Stimulated activated CD4-positive, alpha-beta T cell treated with anti-CD3 and anti-CD28 coated beads, Interleukin-2, amount 100 ng/mL, for 24 hours (primary cell): ENCODE data around the gene OSR1.
"Not testable (repeated sequence)": the region's sequence is repeated elsewhere in the genome, so short reads cannot be mapped to it uniquely, and the experiment has no call there.

ENCODE experiments used
- DNase-seq, 2 donors: peaks; one replicate each; pipeline ENCODE4 v3.0.0-alpha.2; 2020

Gene OSR1

DNA sequence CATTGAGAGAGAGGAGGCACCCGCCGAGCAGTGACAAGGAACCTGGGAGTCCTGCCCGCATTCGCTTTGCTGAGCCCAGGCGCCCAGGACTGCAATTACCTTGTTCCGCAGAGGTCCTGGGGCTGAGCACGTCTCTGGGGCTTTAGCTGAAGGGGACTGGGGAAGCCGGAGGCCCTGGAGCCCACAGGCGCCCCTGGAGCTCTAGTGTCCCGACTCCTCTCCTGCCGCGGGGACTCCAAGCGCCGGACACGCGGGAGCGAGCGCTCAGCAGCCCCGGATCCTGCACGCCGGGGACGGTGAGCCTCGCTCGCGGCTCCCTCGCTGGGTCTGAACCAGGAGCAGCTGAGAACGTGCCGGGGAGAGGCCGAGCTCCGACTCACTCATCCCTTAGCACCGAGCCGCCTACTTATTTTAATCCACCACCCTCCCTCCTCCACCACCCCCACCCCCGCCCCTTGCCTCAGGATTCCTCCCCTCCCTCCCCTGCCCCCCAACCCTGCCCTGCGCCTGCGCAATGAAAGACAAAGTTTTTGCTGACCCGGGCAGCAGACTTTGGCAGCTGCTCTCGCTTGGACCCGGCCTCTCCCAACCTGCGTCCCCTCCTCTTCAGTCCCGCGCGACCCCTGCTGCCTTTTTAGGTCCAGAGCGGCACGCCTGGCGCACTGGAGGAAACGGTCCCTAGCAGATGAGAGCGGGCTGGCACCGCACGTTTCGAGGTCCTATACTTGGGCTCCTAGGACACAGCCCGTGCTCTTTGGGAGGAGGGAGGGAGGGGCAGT is at the start of gene OSR1:
Gene OSR1 (minus strand): TSS at position 382 of the 779 bp plus-strand sequence. CDS start 4,818 bp downstream, outside the sequence.
- DNase-seq, result peak in 1 of 2 donors; percentile 26

DNA sequence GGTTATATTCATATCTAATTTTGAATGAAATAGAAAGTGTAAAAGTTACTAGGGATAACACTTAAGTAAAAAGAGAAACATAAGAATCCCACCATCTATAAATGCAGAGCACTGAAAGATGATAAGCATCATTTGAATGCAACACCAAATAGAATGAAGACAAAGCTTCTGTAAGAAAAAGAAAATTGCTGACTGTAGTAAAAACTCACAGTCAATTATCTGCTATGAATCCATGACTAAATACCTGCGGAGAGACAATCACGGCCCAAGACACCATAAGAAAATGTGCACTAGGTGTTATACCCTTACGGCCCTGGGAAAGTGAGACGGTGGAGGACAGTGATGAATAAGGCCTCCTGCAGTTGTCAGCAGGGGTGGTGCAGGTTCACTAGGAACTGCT is 45.4 kb upstream of the OSR1 start:
- DNase-seq, result no peak

DNA sequence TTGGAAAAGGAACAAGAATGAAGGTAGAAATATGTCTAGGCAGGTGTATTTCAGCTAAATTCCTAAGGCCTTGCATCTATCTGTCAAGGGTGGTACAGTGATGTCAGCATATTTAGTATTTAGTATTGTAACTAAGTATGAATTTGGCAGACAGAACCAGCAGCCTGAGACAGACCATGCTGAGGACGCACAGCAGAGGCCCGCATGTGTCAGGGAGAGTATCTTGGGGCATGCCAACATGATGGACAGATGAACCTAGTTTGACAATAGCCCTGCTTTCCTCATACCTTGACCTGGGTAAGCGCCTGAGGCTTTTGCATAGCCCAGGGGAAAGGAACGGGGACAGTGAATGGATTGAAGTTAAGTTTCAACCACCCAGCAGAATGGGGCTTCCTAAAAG is 33.8 kb upstream of the OSR1 start:
- DNase-seq, result no peak

DNA sequence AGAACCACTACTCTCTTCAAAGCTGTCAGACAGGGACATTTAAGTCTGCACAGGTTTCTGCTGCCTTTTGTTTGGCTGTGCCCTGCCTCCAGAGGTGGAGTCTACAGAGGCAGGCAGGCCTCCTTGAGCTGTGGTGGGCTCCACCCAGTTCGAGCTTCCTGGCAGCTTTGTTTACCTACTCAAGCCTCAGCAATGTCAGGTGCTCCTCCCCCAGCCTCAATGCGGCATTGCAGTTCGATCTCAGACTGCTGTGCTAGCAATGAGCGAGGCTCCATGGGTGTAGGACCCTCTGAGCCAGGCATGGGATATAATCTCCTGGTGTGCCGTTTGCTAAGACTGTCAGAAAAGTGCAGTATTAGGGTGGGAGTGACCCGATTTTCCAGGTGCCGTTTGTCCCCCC is 31.0 kb upstream of the OSR1 start:
- not testable (repeated sequence) for DNase-seq

DNA sequence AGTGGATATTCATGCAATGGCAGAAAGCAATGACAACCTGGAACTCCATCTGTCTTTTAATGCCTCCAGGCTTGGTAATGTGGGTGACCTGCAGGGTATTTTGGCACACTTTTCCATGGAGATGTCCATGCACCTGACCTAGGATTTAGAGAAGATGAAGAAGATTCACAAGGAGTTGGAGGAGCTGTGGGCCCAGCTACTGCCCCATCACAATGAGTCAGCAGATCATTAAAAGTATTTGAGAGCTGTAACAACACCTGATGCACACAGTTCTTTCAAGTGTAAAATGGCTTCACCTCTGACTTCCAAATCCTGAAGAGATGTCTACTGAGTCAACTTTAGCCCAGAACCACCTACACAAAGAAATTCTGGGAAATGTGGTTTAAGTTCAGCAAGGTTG is 22.1 kb upstream of the OSR1 start:
- no peak for DNase-seq

DNA sequence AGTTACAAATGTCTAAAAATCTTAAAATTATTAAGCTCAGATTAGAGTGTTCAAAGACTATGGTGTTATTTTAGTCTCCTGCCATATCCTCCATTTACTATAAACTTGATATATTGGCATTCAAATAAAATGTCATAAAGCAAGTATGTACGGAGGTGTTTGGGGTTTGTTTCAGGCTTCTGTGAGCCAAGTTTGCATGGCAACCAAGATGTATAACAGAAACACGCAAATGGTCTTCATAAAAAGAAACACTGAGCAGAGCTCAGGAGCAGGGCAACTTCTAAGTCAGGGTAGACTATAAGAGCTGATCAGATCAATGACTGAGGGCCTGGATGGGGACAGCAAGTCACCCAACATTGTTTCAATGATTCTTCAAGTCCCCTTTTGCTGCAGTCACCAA is 20.5 kb upstream of the OSR1 start:
- DNase-seq, result no peak

DNA sequence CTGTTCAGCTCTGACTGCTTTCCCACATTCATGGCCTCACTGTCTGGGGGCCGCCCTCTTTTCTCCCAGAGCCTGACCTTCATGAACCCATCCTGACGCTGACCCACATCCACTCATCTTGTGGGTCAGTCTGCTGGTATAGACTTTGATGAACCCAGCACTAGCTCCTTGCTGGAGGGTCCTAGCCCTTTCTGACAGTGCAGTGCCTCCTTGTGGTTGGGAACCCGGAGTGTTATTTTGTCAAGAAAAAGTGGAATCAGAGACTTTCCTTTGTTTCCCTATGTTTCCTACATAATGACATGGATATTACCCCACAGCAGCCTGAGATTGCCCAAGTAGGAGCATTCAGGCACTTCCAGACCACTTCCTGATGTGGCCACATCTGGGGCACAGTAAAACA is 19.3 kb upstream of the OSR1 start:
- no peak for DNase-seq

DNA sequence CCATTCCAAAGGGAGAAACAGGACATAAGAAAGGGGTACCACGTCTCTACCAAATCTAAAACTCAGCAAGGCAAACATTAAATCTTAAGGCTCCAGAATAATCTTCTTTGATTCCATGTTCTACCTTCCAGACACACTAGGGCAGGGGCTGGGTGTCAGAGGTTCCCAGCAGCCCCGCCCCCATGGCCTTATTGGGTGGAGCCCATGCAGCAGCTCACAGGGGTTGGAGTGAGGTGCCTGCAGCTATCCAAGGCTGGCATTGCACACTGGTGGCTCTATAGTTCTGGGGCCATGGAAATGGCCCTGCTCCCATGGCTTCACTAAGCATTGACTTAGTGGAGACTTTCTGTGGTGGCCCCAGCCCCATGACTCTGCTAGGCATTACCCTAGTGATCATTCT is 14.9 kb upstream of the OSR1 start:
- DNase-seq, result no peak

DNA sequence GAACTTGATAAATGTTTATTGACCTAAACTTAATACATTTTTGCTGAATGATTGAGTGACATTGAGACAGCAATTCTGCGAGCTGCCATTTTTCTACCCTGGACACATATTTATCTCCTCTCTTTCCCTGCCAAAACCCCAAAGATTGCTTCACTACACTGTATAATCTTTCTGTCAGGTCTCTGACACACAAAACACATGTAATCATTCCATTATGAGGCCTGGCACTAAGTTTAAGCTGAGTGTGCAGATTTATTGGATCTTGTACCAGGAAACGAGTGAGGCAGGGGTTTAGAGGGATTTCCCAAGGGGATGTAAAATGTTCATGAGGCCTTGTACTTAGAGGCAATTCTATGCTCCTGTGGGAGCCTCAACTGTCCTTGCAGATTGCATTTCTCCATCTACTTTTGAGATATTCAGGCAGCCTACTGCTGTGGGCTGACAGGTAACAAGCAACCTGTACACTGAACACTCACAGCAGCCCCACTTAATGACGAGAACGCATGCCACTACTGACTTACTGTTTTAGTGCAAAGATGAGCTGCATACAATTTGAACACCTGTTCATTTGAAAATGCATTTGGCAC is 13.7 kb upstream of the OSR1 start:
- no peak for DNase-seq

DNA sequence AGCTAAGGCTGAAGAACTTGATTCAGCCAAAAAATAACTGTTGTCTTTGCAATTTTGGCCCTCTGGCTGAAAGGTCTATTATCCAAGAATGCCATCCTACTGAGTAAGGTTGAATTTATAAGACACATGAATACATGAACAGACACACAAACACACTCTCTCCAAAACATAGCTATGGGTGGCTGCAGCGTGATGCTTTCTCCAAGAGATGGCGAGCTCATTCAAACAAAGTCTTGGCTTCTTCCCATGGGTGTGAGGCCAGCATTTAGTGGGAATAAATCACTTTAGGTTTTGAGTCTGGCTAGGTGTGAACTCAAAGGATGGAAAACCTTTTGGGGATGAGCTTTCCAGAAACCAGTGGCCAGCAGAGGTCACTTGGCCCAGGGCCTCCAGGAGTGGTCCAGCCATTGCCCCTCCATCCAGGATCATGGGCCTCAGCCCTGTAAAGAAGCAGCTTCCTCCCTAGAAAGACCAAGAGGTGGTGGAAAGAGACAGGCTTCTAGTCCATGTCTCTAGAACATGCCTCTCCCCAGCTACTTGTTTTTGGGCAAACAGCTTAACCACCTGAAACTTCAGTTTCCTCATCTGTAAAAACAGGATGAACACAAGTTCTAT is 11.0 kb upstream of the OSR1 start:
- DNase-seq, result no peak

DNA sequence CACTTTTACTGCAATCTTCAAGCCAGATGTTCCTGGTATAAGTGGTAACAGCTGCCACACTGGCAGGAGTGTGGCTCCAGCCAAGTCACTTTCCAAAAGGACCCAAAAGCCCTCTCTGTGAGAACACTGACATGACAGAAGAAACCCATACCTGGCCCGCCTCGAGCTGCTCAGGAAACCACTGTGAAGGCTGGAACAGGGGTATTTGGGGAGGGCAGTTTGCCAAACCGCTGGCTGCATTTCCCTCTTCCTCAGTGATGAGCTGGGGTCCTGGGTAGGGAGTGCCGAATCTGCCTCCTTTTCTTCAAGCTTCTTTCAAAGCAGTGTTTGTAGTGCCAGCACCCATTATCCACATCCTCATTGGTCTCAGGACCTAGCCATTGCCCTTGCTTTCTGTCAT is 10.3 kb upstream of the OSR1 start:
- no peak for DNase-seq

DNA sequence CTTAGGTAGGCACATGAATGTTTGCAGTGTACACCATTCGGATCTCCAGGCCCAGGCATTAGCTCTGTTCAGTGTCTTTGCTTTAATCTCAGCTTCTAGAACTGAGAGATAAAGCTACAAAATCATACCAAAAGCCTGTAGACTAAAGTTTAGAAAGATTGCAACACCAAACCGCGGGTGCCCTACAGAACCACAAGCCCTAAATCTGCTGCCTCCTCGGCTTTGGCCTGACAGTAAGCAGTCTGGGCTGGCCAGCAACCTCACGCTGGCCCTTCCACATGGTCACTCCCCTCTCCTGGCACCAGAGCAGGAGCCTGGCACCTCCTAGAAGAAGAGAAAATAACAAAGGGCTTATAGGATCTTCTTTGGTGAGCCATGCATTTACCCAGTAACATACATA is 8.9 kb upstream of the OSR1 start:
- no peak for DNase-seq

DNA sequence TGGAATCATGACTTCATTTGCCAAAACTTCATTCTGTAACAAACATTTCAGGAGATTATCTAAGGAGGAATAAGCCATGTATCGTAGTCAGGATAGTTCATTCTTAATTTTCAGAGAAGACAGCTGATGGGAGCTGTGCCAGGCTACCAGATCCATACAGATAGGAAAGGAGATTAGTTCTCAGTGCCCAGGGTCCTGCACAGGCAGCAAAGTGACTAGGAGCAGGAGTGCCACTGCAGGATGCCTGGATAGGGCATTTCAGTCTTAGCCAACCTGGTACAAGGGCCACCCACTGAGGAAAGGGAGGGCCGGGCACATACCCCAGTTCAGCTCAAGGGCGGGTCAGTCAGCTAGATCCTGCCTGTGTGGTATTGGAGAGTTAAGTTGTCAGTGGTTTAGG is 6.7 kb upstream of the OSR1 start:
- DNase-seq, result no peak

DNA sequence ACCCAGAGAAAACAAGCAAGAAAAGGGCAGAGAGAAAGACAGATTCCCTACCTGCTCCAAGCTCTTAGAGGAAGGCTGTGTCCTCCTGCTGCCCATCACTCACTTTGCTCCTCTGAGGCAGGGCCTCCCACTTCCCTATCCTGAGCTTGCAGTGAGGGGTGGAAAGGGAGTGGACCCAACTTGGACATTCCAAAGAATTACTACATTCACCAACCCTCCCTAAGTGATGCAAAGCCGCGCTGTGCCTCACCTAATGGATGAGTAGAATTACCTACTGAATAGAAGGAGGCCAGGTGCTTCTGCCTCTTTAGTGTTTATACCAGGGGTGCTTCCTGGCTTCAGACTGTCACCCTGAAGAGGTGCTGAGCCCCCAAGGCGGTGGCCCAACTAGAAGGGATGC is 5.6 kb upstream of the OSR1 start:
- no peak for DNase-seq

DNA sequence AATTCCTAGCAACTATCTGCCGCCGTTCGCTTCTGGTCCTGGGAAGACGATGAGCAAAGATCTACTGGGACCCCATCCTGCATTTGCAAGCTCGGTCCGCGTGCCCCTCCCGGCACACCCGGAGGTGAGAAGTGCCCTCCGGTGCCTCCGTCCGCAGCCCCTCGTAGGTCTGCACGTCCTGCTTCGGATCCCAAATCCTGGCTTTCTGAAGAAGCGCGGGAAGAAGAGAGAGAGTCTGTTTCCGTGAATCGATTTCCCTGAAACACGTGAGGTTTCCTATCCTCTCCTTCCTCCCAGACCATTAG is 5.0 kb upstream of the OSR1 start:
- DNase-seq, result no peak

DNA sequence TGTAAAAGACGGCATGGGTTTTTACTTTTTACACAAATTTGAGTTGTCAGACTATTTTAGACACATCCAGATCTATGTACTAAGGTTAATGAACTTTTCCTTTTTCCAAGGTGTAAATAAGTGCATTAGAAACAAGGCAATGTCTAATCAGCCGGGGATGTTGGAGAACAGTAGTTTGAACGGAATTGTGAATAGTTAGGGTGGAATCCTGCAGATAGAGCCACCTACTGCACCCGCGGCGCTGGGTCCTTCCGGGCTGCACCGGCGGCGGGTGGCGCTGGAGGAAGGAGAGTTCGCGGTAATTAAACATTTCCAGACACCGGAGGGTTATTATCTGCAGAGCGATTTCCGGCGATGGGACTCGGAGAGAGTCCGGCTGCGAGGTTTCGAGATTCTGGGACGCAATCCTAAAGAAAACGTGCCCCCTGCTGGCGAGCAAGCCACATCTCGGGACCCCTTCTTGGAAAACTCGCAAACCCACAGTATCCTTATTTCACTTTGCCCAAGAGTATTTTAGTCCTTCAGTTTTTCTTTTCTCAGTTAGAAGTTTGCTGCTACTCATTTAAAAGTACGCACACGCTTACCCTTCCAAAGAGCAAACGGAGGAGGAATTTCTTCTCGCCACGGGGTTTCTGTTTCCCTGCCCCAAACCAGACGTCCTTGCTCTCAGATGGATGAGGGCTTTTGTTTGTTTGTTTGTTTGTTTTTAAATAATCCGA is 4.5 kb upstream of the OSR1 start:
- DNase-seq, result peak; percentile 61 to 72

DNA sequence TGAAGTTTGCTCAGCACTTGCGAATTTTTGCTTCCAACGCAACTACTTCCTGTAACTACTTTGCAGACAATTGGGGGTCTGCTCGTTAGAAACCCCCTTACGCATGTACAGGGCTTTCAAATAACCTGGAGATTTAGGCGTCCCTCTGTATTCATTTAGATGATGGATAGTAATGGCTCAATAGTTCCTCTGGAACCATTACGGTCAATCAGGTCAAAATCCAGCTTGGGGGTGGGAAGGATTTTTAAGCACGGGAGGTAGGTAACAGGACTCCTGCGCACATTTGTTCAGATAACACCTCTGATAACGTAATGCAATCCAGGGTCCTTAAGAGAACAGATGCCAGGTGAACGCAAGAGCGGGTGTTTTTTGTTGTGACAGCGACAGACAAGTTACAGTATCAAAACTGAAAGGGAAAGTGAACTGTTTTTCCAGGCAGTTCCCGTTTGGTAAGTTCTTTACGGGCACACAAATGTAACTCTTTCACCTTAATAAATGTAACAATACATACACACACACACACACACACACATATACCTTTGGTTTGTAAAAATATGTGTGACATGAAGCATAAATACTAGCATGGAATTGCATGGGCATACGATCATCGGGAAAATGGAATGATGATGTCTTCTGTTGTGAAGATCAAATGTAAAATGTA is 3.8 kb upstream of the OSR1 start:
- no peak for DNase-seq

DNA sequence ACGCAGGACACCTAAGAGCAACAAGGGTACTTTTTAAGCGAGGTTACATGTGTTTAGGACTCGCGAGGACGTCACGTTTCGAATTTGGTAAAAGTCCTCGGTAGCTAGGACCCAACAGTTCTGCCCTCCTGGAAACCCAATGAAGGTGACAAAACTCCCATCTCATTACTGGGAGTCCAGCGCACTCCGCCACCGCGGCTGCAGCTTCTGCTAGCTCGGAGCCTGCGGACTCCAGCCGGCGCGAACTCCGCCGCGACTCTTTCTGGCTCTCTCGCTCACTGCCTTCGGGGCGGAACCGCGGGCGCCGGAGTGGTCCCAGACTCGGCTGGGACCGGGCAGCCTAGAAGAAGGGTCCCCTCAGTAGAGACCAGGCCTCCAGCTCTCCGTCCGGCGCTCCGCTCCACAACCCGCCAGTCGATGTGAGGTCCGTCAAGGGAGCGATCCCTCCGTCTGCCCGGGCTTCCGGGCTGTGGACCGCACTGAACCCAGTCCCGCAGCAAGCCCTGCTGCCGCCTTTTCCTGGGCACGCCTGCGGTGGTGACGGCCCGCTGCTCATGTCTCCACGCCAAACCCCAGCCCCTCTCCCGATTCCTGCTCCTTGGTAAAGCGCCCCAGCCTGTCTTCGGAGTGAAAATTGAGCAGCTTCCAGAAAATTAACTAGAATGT is 3.0 kb upstream of the OSR1 start:
- DNase-seq, result peak in 1 of 2 donors; percentile 34

DNA sequence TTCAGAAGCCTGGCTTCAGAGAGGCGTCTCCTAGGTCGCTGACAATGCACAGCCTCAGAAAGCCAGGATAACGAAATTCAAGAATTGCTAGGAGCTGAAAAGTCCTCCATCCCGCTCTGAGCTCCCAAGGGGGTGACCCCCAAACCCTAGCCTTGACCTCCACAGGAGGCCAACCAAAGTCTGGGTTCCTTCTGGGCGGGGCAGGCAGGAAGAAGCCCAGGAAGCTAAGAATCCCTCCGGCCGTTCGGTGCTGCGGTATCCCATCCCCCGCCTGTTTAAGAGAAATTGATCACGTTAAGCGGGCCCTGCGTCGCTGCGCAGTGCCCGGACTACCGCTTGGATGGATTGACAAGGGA is 2.5 kb upstream of the OSR1 start:
- no peak for DNase-seq

DNA sequence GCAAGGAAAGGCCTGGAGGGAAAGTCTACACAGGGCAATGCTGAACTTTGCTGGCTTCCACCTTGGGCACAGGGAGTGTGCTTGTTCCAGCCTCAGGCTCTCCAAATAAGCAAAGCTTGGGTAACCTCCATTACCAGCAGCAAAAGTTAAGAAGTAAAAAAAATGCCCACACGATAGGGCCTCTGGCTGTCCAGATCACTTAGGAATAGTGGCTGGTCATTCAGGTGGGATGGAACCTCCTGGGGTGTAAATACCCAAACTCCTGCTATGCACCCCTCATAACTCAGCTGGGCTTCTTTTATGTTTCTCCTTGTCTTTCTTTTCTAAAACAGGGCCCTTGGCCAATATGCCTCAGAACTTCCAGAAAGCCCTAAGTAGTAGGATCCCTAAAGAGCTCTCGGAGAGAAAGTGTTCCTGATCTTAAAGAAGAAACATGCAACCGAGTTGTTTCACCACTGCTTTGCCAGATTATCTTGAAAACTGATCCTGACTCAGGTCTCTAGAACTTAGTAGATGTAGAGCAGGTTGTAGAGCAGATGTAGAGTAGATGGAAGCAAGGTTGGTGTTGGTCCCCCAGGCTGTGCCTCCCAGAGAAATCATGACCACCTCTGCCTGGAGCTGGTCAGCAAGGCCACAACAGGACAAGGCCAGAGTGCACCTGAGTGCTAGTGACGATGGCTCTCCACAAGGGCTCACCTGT is 2.0 kb upstream of the OSR1 start:
- DNase-seq, result no peak

DNA sequence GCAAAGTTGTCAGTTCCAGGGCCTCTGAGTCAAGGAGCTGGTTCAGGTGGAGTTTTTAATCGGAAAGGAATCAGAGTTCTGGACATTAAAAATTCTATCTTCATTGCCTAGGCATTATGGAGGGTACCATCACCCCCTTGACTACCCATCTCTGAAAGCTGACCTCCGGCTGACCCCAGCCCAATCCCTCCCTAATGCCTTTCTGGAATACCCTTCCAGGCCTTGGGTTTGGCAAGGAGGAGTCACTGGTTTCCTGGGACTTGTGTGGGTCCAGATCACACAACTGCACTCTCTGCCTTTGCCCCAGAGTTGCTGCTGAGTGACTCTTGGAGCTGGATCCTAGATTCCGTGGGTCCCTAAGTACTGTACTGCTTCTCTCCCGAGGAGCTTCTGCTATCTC is 1.0 kb upstream of the OSR1 start:
- DNase-seq, result no peak

DNA sequence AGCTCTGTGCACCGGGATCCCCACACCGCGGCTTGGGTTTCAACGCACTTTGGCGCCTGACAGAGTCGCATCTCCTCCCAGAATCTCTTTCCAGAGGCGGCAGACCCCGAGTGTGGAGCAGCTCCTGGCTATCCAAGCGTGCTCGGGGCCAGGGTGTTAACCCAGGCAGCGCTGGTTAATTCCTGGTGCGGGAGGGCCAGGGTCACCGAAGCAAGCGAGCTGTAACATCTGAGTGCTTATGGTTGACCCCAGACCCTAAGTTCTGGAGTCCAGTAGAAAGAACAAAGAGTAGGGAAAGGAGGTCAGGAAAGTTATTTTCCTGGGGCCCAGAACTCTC is 566 bp upstream of the OSR1 start:
- no peak for DNase-seq
